IMR-90 (cell line): ENCODE results near the gene NPPC. TPM values are rescaled to one million over a fixed set of nuclear protein-coding genes. Genes with fewer than 3 reads are reported as not detected.

ENCODE experiments used
- ATAC-seq: fragments of 200-7000 bp; cut with Tn5 transposase; 2 replicates; pipeline ENCODE4 v1.9.1; 2020; ENCODE audit warnings: low read depth, mild to moderate bottlenecking, moderate library complexity
- BruUV-seq: library from RNA; stranded (reverse); fragments of 400-500 nt; replicated peaks from 2 replicates; lab custom pipeline; 2021; lab: Mats Ljungman, UMichigan
- CTCF ChIA-PET: fragments of 300-600 bp; formaldehyde crosslinking; extraction: SDS; loops from one replicate; lab custom pipeline; 2021; ENCODE audit warnings: antibody characterized with exemption; lab: Yijun Ruan, JAX
- POLR2A ChIA-PET: fragments of 300-600 bp; sonication (Branson Sonifier 250); formaldehyde crosslinking; loops from one replicate; lab custom pipeline; 2022; ENCODE audit warnings: antibody characterized with exemption; ENCODE audit not compliant: unreplicated experiment; lab: Charles Lee
- DNase-seq: peaks from one replicate; pipeline ENCODE4 v3.0.0; 2013
- H2AFZ ChIP-seq: replicated peaks from 2 replicates; pipeline ENCODE3; 2013; ENCODE audit warnings: low read length, mild to moderate bottlenecking; ENCODE audit not compliant: poor library complexity
- H2AK5ac ChIP-seq: 2 replicates; pipeline ENCODE4 v1.6.1; 2013; ENCODE audit warnings: low read depth, low read length, inconsistent platforms
- H2AK9ac ChIP-seq: replicated peaks from 2 replicates; pipeline ENCODE3; 2013; ENCODE audit warnings: mild to moderate bottlenecking, low read depth, low read length, moderate library complexity; ENCODE audit not compliant: poor library complexity
- H2BK120ac ChIP-seq: 2 replicates; pipeline ENCODE4 v1.6.1; 2013; ENCODE audit warnings: low read depth, low read length, inconsistent platforms
- H2BK15ac ChIP-seq: 3 replicates; pipeline ENCODE4 v1.6.1; 2013; ENCODE audit warnings: low read depth, low read length, inconsistent platforms
- H2BK20ac ChIP-seq: 2 replicates; pipeline ENCODE4 v1.6.1; 2013; ENCODE audit warnings: low read depth, mild to moderate bottlenecking, inconsistent platforms, low read length, moderate library complexity
- H2BK5ac ChIP-seq: 2 replicates; pipeline ENCODE4 v1.6.1; 2013; ENCODE audit warnings: mild to moderate bottlenecking, low read depth, low read length, inconsistent platforms; ENCODE audit not compliant: poor library complexity, severe bottlenecking
- H3K14ac ChIP-seq: replicated peaks from 2 replicates; pipeline ENCODE4 v1.6.1; 2013; ENCODE audit warnings: low read depth, low read length, inconsistent platforms
- H3K18ac ChIP-seq: 2 replicates; pipeline ENCODE4 v1.6.1; 2013; ENCODE audit warnings: low read depth, low read length, control low read depth
- H3K23ac ChIP-seq: 2 replicates; pipeline ENCODE4 v1.6.1; 2013; ENCODE audit warnings: low read depth, low read length, inconsistent platforms
- H3K27ac ChIP-seq: 2 replicates; pipeline ENCODE4 v1.5.1; 2013; ENCODE audit warnings: mild to moderate bottlenecking, control low read depth, low read length; ENCODE audit not compliant: insufficient read depth
- H3K27me3 ChIP-seq: 2 replicates; pipeline ENCODE4 v1.6.1; 2013; ENCODE audit warnings: low read length; ENCODE audit not compliant: control insufficient read depth, insufficient read depth
- H3K36me3 ChIP-seq: 2 replicates; pipeline ENCODE4 v1.6.1; 2013; ENCODE audit warnings: low read length, mixed read lengths; ENCODE audit not compliant: control insufficient read depth, insufficient read depth
- H3K4ac ChIP-seq: 2 replicates; pipeline ENCODE4 v1.6.1; 2013; ENCODE audit warnings: low read depth, low read length, inconsistent platforms
- H3K4me1 ChIP-seq: 2 replicates; pipeline ENCODE4 v1.6.1; 2013; ENCODE audit warnings: low read length, mixed read lengths; ENCODE audit not compliant: control insufficient read depth, insufficient read depth
- H3K4me2 ChIP-seq: 2 replicates; pipeline ENCODE4 v1.6.1; 2013; ENCODE audit warnings: low read depth, mild to moderate bottlenecking, control low read depth, low read length, moderate library complexity
- H3K4me3 ChIP-seq: 2 replicates; pipeline ENCODE4 v1.5.1; 2013; ENCODE audit warnings: low read depth, mild to moderate bottlenecking, control low read depth, low read length, moderate library complexity; ENCODE audit not compliant: insufficient read depth
- H3K56ac ChIP-seq: 2 replicates; pipeline ENCODE4 v1.6.1; 2013; ENCODE audit warnings: low read length, inconsistent platforms; ENCODE audit not compliant: insufficient read depth; ENCODE audit errors: extremely low read depth
- H3K79me1 ChIP-seq, 2 experiments: 2 replicates each; pipeline ENCODE4 v1.6.1; 2013; ENCODE audit warnings: low read length in 2 of 2, inconsistent platforms in 1 of 2, low read depth in 1 of 2
- H3K9ac ChIP-seq: 2 replicates; pipeline ENCODE4 v1.6.1; 2013; ENCODE audit warnings: low read depth, low read length, control low read depth
- H3K9me1 ChIP-seq: 2 replicates; pipeline ENCODE4 v1.6.1; 2013; ENCODE audit warnings: low read length, inconsistent platforms; ENCODE audit not compliant: insufficient read depth
- H3K9me3 ChIP-seq: 2 replicates; pipeline ENCODE4 v1.6.1; 2013; ENCODE audit warnings: low read length; ENCODE audit not compliant: control insufficient read depth, insufficient read depth
- H4K20me1 ChIP-seq: 2 replicates; pipeline ENCODE4 v1.6.1; 2013; ENCODE audit warnings: low read length, inconsistent platforms; ENCODE audit not compliant: insufficient read depth
- H4K5ac ChIP-seq: 2 replicates; pipeline ENCODE4 v1.6.1; 2013; ENCODE audit warnings: mild to moderate bottlenecking, low read depth, low read length, control low read depth
- H4K8ac ChIP-seq, 2 experiments: 2 replicates each; pipeline ENCODE4 v1.6.1; 2013; ENCODE audit warnings: low read depth in 2 of 2, low read length in 2 of 2, control low read depth in 1 of 2, inconsistent platforms in 1 of 2
- H4K91ac ChIP-seq: 2 replicates; pipeline ENCODE4 v1.6.1; 2013; ENCODE audit warnings: low read depth, low read length, inconsistent platforms; ENCODE audit not compliant: insufficient read depth
- BHLHE40 ChIP-seq: fragments of 150-350 bp; IDR thresholded peaks from 2 replicates; pipeline ENCODE4 v1.6.1; 2016; ENCODE audit warnings: mild to moderate bottlenecking, low read depth, low read length
- FOS ChIP-seq: fragments of 150-350 bp; IDR thresholded peaks from 2 replicates; pipeline ENCODE4 v1.6.1; 2016; ENCODE audit warnings: low read depth, low read length
- MAFK ChIP-seq: IDR thresholded peaks from 2 replicates; pipeline ENCODE4 v1.6.1; 2012; ENCODE audit warnings: low read depth, low read length, improper control_type of control experiment
- MXI1 ChIP-seq: IDR thresholded peaks from 2 replicates; pipeline ENCODE4 v1.6.1; 2012; ENCODE audit warnings: low read depth, mild to moderate bottlenecking, low read length, moderate library complexity, borderline replicate concordance
- NFE2L2 ChIP-seq: fragments of 150-350 bp; IDR thresholded peaks from 2 replicates; pipeline ENCODE4 v1.6.1; 2016; ENCODE audit warnings: low read depth, mild to moderate bottlenecking, low read length
- RAD21 ChIP-seq: IDR thresholded peaks from 2 replicates; pipeline ENCODE4 v1.6.1; 2012; ENCODE audit warnings: low read length, improper control_type of control experiment
- RFX5 ChIP-seq: IDR thresholded peaks from 2 replicates; pipeline ENCODE4 v1.8.0; 2012; ENCODE audit warnings: low read depth, mild to moderate bottlenecking, low read length, moderate library complexity
- SMC3 ChIP-seq: fragments of 150-350 bp; IDR thresholded peaks from 2 replicates; pipeline ENCODE4 v1.6.1; 2016; ENCODE audit warnings: low read depth, mild to moderate bottlenecking, antibody characterized with exemption, low read length, moderate library complexity
- WGBS, 2 experiments: methylation state at CpG; one replicate each; pipeline versions ENCODE4 v1.1.5 to v1.1.7; 2013; ENCODE audit warnings: missing lambda C conversion rate in 2 of 2; ENCODE audit not compliant: insufficient read length in 1 of 2; ENCODE audit errors: extremely low coverage in 2 of 2; 5-methylcytosine and 5-hydroxymethylcytosine counted together
- dilution Hi-C: fragments of 300-500 bp; cut with HindIII; formaldehyde crosslinking; loops from one replicate; pipeline ENCODE4 v1.14.3; 2018; ENCODE audit warnings: low sequenced_read_pairs; ENCODE audit not compliant: unreplicated experiment
- in situ Hi-C: fragments of 300-500 bp; cut with MboI; formaldehyde crosslinking; loops from 3 replicates; pipeline ENCODE4 v1.14.3; 2019; ENCODE audit warnings: low sequenced_read_pairs, inconsistent platforms, mixed read lengths
- intact Hi-C: fragments of 100-400 bp; cut with micrococcal nuclease; formaldehyde crosslinking; loops from 2 replicates; pipeline ENCODE4 v1.10.0; 2022
- polyA plus RNA-seq, 3 experiments: library from polyadenylated mRNA; depleted of rRNA; stranded (reverse); fragments of >200 nt; gene quantifications; 2 replicates each; pipeline ENCODE4 v1.2.3, GENCODE V29; 2012; ENCODE audit warnings: low replicate concordance in 1 of 3
- total RNA-seq: library from RNA; depleted of rRNA; stranded (reverse); fragments of >200 nt; gene quantifications from 2 replicates; pipeline ENCODE4 v1.2.3, GENCODE V29; 2012
- TF ChIP-seq, protein P1 (sequence below): conservative IDR thresholded peaks from 2 replicates; pipeline ENCODE4 v1.5.1; 2012; ENCODE audit warnings: mild to moderate bottlenecking, low read depth, low read length, improper control_type of control experiment
- TF ChIP-seq, protein P2 (sequence below): fragments of 150-350 bp; IDR thresholded peaks from 2 replicates; pipeline ENCODE4 v1.6.1; 2016; ENCODE audit warnings: low read depth, mild to moderate bottlenecking, low read length, moderate library complexity, borderline replicate concordance

Gene NPPC
- total and polyA plus RNA-seq, 2 of the 4 experiments (the other 2 are of a cell fraction) = 0.22 to 0.36 TPM

DNA sequence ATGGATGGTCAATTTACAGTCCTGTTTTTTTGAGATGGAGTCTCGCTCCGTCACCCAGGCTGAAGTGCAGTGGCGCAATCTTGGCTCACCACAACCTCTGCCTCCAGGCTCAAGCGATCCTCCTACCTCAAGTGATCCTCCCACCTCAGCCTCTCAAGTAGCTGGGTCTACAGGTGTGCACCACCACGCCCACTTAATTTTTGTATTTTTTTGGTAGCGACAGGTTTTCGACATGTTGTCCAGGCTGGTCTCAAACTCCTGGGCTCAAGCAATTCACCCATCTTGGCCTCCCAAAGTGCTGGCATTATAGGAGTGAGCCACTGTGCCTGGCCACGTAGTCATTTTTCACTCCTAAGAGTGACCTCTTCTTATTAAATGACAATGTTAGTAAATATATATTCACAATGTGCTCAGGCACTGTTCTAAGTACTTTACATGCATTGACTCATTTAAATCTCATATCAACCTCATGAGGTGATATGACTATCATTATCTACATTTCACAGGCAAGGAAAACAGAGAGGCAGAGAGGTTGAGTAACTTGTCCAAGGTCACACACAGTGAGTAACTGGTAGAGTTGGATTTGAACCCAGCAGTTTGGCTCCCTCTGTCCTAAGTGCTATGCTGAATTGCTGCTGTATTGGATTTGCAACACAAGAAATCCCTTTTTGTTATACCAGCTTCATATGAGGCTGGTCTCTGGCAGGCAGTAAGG lies 29.7 kb upstream of the NPPC start:
- Histone ChIP-seq H4K8ac (no peak overlapping the region), H3K27ac (no peak overlapping the region), H3K14ac (no peak overlapping the region), H3K27me3 (peaks cover 5% of the 10 kb centered on the region; the same call in 1 of the 2 replicates), H3K18ac (no peak overlapping the region), H2AFZ (no peak overlapping the region), H4K20me1 (no peaks in the 10 kb centered on the region), H3K9me1 (no peaks in the 10 kb centered on the region), H3K79me1 (peaks cover 3 to 4% of the 10 kb centered on the region in 2 experiments; a peak in 1 of 4 replicates), H2BK15ac (no peak overlapping the region), H3K56ac (no peak overlapping the region), H3K4me2 (no peak overlapping the region), H2AK9ac (no peak overlapping the region), H2BK5ac (no peak overlapping the region), H4K5ac (no peak overlapping the region), H3K4me3 (no peak overlapping the region), H3K4ac (no peak overlapping the region), H3K23ac (no peak overlapping the region), H2AK5ac (no peak overlapping the region), H3K4me1 (peaks cover 2% of the 10 kb centered on the region; the same call in 1 of the 2 replicates), H3K36me3 (no peaks in the 10 kb centered on the region), H3K9ac (no peak overlapping the region), H2BK20ac (no peak overlapping the region), H2BK120ac (no peak overlapping the region), H3K9me3 (no peaks in the 10 kb centered on the region), H4K91ac (no peak overlapping the region)
- intact Hi-C loops (no loop called here), dilution Hi-C loops (no loop called here), in situ Hi-C loops (no loop called here)
- no peak for ATAC-seq
- CTCF ChIA-PET = interaction anchor here (0.6 kb wide), 2 partner anchors 23 to 335 kb away, joined by 3 to 4 read pairs; no protein-coding TSS in a partner anchor
- no peak for DNase-seq
- no TSS peak for BruUV-seq
- POLR2A ChIA-PET = no interaction called here
- TF ChIP-seq SMC3 (no peak), FOS (no peak), NFE2L2 (no peak), RAD21 (no peak), MXI1 (no peak), RFX5 (no peak), BHLHE40 (no peak), MAFK (no peak)
- TF ChIP-seq, protein P1, sequence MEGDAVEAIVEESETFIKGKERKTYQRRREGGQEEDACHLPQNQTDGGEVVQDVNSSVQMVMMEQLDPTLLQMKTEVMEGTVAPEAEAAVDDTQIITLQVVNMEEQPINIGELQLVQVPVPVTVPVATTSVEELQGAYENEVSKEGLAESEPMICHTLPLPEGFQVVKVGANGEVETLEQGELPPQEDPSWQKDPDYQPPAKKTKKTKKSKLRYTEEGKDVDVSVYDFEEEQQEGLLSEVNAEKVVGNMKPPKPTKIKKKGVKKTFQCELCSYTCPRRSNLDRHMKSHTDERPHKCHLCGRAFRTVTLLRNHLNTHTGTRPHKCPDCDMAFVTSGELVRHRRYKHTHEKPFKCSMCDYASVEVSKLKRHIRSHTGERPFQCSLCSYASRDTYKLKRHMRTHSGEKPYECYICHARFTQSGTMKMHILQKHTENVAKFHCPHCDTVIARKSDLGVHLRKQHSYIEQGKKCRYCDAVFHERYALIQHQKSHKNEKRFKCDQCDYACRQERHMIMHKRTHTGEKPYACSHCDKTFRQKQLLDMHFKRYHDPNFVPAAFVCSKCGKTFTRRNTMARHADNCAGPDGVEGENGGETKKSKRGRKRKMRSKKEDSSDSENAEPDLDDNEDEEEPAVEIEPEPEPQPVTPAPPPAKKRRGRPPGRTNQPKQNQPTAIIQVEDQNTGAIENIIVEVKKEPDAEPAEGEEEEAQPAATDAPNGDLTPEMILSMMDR = no peak
- TF ChIP-seq, protein P2, sequence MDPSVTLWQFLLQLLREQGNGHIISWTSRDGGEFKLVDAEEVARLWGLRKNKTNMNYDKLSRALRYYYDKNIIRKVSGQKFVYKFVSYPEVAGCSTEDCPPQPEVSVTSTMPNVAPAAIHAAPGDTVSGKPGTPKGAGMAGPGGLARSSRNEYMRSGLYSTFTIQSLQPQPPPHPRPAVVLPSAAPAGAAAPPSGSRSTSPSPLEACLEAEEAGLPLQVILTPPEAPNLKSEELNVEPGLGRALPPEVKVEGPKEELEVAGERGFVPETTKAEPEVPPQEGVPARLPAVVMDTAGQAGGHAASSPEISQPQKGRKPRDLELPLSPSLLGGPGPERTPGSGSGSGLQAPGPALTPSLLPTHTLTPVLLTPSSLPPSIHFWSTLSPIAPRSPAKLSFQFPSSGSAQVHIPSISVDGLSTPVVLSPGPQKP = no peak
- 78% methylated on average over 3 of the region's 8 CpGs; no CpG with 5 or more reads in 1 of the 2 experiments for WGBS, 2 experiments
